Endodermal cell (in vitro differentiated cells): ENCODE measurements around the gene OR10T2. TPM values are rescaled to one million over a fixed set of nuclear protein-coding genes. Genes with fewer than 3 reads are reported as not detected.

Experiments used
- total RNA-seq, 2 donors: library from RNA; stranded (reverse); fragmentation: NEBNext Ultra II Directional in 1 of 2; extraction: Animal tissue kit (Norgen Biotek cat#: 25700) in 1 of 2; gene quantifications; 2 replicates in 1 of 2; 3 replicates in 1 of 2; pipeline ENCODE4 v1.2.1, GENCODE V29; 2021

OR10T2 gene
- total RNA-seq, 2 donors from 2014 or later, result not detected

Other genes with a start within 250 kb of the OR10T2 start
- 1 to 10 TPM; 1.7 TPM for gene CD1D, start 218.6 kb downstream of the OR10T2 start, total RNA-seq
- gene CD1A, start 145.0 kb downstream of the OR10T2 start, total RNA-seq, result not detected
- not detected for gene CD1C, start 109.5 kb downstream of the OR10T2 start, total RNA-seq
- gene CD1B, start 67.9 kb downstream of the OR10T2 start, total RNA-seq, result not detected
- not detected for gene CD1E, start 45.6 kb downstream of the OR10T2 start, total RNA-seq
- not detected for gene OR10K2, start 26.8 kb upstream of the OR10T2 start, total RNA-seq
- gene OR10K1, start 62.4 kb upstream of the OR10T2 start, total RNA-seq, result not detected
- gene OR10R2, start 72.8 kb upstream of the OR10T2 start, total RNA-seq, result not detected
- not detected for gene OR6Y1, start 154.9 kb upstream of the OR10T2 start, total RNA-seq
- gene OR6P1, start 171.1 kb upstream of the OR10T2 start, total RNA-seq, result not detected
- not detected for gene OR10X1, start 180.4 kb upstream of the OR10T2 start, total RNA-seq
- gene OR10Z1, start 205.8 kb upstream of the OR10T2 start, total RNA-seq, result not detected